ENCODE measurements around the gene FBRS. TPM values are rescaled to one million over a fixed set of nuclear protein-coding genes. Genes with fewer than 3 reads are reported as not detected.

The FBRS gene
- total and polyA plus RNA-seq, 2 donors (not counting 1 experiment from before 2014, with no cell fraction given), result 5.5 to 20.8 TPM

DNA sequence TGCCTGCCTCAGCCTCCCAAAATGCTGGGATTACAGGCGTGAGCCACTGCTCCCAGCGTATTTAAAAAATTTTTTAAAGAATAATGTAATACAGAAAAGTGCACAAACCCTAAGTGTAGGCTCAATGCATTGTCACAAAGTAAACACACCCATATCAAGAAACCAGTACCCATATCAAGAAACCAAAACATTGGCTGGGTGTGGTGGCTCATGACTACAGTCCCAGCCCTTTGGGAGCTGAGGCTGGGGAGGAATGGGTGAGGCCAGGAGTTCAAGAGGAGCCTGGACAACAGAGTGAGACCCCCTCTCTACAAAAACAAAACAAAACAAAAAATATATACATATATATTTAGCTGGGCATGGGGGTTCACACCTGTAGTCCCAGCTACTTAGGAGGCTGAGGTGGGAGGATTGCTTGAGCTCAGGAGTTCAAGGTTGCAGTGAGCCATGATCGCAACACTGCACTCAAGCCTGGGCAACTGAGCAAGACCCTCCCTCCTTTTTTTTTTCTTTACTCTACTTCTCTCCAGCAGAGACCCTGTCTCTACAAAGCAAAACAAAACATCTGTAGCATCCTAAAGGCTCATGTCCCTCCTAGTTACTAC, 16.8 kb upstream of the FBRS start:
- H3K9me3 ChIP-seq (ENCODE audit: control insufficient read depth, insufficient read depth, low read depth, low read length), result no peaks in the 10 kb centered on the region
- H4K20me1 ChIP-seq (ENCODE audit: control insufficient read depth, extremely low read depth, insufficient read depth, low read length), result no peaks in the 10 kb centered on the region
- no peak overlapping the region for H3K9ac ChIP-seq (ENCODE audit: insufficient read depth, low read length)
- no peaks in the 10 kb centered on the region for H3K79me2 ChIP-seq (ENCODE audit: control insufficient read depth, insufficient read depth, low read length)
- no peaks in the 10 kb centered on the region for H3K4me1 ChIP-seq (ENCODE audit: control insufficient read depth, extremely low read depth, insufficient read depth, low read length)
- no peak overlapping the region for H3K4me3 ChIP-seq (replicated peaks in 1 of 4; ENCODE audit: control extremely low read depth in 1 of 4, insufficient read depth in 1 of 4, low read depth in 3 of 4, low read length in 4 of 4)
- no peak for TF ChIP-seq EZH2 (IDR thresholded peaks at IDR 0.05; ENCODE audit: low read length, missing control alignments)
- TF ChIP-seq, protein P1, sequence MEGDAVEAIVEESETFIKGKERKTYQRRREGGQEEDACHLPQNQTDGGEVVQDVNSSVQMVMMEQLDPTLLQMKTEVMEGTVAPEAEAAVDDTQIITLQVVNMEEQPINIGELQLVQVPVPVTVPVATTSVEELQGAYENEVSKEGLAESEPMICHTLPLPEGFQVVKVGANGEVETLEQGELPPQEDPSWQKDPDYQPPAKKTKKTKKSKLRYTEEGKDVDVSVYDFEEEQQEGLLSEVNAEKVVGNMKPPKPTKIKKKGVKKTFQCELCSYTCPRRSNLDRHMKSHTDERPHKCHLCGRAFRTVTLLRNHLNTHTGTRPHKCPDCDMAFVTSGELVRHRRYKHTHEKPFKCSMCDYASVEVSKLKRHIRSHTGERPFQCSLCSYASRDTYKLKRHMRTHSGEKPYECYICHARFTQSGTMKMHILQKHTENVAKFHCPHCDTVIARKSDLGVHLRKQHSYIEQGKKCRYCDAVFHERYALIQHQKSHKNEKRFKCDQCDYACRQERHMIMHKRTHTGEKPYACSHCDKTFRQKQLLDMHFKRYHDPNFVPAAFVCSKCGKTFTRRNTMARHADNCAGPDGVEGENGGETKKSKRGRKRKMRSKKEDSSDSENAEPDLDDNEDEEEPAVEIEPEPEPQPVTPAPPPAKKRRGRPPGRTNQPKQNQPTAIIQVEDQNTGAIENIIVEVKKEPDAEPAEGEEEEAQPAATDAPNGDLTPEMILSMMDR (conservative IDR thresholded peaks at IDR 0.05 in 1 of 2, IDR thresholded peaks at IDR 0.05 in 1 of 2; ENCODE audit: low read depth in 1 of 2, low read length in 2 of 2), result no peak
- H2AFZ ChIP-seq (ENCODE audit: low read length), result no peak overlapping the region
- H3K27ac ChIP-seq (ENCODE audit: insufficient read depth, low read length), result no peak overlapping the region
- no peaks in the 10 kb centered on the region for H3K36me3 ChIP-seq (ENCODE audit: control insufficient read depth, insufficient read depth, low read length)
- no peak overlapping the region for H3K4me2 ChIP-seq (ENCODE audit: extremely low read depth, insufficient read depth, low read length)
- peaks cover 2% of the 10 kb centered on the region for H3K27me3 ChIP-seq (ENCODE audit: control insufficient read depth, insufficient read depth, low read length)
- no peak for DNase-seq (ENCODE audit: low read depth in 2 of 2)

DNA sequence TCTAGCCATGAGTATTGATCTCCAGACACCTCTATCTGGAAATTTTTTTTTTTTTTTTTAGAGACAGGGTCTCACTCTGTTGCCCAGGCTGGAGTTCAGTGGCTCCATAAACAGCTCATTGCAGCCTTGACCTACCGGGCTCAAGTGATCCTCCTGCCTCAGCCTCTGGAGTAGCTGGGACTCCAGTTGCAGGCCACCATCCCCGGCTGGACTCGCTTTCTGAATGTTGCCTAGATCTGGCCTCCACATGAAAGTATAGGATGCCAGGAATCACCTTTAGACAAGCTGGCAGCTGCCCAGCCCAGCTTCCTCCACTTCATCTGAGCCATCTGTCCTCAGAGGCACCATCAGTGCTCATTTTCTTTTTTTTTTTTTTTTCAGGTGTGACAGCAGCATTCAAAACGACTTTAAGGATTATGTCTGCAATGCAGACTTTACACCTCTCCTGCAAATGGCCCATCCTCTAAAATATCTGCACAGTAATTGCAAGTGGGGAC, 13.8 kb upstream of the FBRS start:
- H3K9me3 ChIP-seq (ENCODE audit: control insufficient read depth, insufficient read depth, low read depth, low read length), result no peaks in the 10 kb centered on the region
- H3K9ac ChIP-seq (ENCODE audit: insufficient read depth, low read length), result no peak overlapping the region
- no peak overlapping the region for H2AFZ ChIP-seq (ENCODE audit: low read length)
- no peak overlapping the region for H3K4me3 ChIP-seq (replicated peaks in 1 of 4; ENCODE audit: control extremely low read depth in 1 of 4, insufficient read depth in 1 of 4, low read depth in 3 of 4, low read length in 4 of 4)
- H3K4me1 ChIP-seq (ENCODE audit: control insufficient read depth, extremely low read depth, insufficient read depth, low read length), result no peaks in the 10 kb centered on the region
- peaks cover 2% of the 10 kb centered on the region for H3K27me3 ChIP-seq (ENCODE audit: control insufficient read depth, insufficient read depth, low read length)
- no peak overlapping the region for H3K27ac ChIP-seq (ENCODE audit: insufficient read depth, low read length)
- no peak for DNase-seq (ENCODE audit: low read depth in 2 of 2)
- no peak overlapping the region for H3K4me2 ChIP-seq (ENCODE audit: extremely low read depth, insufficient read depth, low read length)
- no peaks in the 10 kb centered on the region for H4K20me1 ChIP-seq (ENCODE audit: control insufficient read depth, extremely low read depth, insufficient read depth, low read length)
- TF ChIP-seq, protein P1 (conservative IDR thresholded peaks at IDR 0.05 in 1 of 2, IDR thresholded peaks at IDR 0.05 in 1 of 2; ENCODE audit: low read depth in 1 of 2, low read length in 2 of 2), result no peak
- no peak for TF ChIP-seq EZH2 (IDR thresholded peaks at IDR 0.05; ENCODE audit: low read length, missing control alignments)
- H3K79me2 ChIP-seq (ENCODE audit: control insufficient read depth, insufficient read depth, low read length), result no peaks in the 10 kb centered on the region
- H3K36me3 ChIP-seq (ENCODE audit: control insufficient read depth, insufficient read depth, low read length), result no peaks in the 10 kb centered on the region

DNA sequence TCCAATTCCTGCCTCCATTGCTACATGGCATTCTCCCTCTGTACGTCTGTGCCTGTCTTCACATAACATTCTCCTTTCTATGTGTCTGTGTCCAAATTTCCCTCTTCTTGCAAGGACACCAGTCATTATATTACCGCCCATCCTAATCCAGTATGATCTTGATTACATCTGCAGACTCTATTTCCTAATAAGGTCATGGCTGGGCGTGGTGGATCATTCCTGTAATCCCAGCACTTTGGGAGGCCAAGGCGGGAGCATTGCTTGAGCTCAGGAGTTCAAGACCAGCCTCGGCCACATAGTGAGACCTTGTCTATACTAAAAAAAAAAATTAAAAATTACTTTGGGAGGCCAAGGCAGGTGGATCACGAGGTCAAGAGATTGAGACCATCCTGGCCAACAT, 12.5 kb upstream of the FBRS start:
- Histone ChIP-seq H3K27me3 (ENCODE audit: control insufficient read depth, insufficient read depth, low read length) (peaks cover 2% of the 10 kb centered on the region), H3K9me3 (ENCODE audit: control insufficient read depth, insufficient read depth, low read depth, low read length) (no peaks in the 10 kb centered on the region), H3K36me3 (ENCODE audit: control insufficient read depth, insufficient read depth, low read length) (no peaks in the 10 kb centered on the region), H3K9ac (ENCODE audit: insufficient read depth, low read length) (no peak overlapping the region), H3K4me3 (replicated peaks in 1 of 4; ENCODE audit: control extremely low read depth in 1 of 4, insufficient read depth in 1 of 4, low read depth in 3 of 4, low read length in 4 of 4) (no peak overlapping the region), H2AFZ (ENCODE audit: low read length) (no peak overlapping the region), H3K27ac (ENCODE audit: insufficient read depth, low read length) (no peak overlapping the region), H3K79me2 (ENCODE audit: control insufficient read depth, insufficient read depth, low read length) (no peaks in the 10 kb centered on the region), H3K4me1 (ENCODE audit: control insufficient read depth, extremely low read depth, insufficient read depth, low read length) (peaks cover 5% of the 10 kb centered on the region), H4K20me1 (ENCODE audit: control insufficient read depth, extremely low read depth, insufficient read depth, low read length) (no peaks in the 10 kb centered on the region), H3K4me2 (ENCODE audit: extremely low read depth, insufficient read depth, low read length) (no peak overlapping the region)
- TF ChIP-seq EZH2 (IDR thresholded peaks at IDR 0.05; ENCODE audit: low read length, missing control alignments), result no peak
- TF ChIP-seq, protein P1 (conservative IDR thresholded peaks at IDR 0.05 in 1 of 2, IDR thresholded peaks at IDR 0.05 in 1 of 2; ENCODE audit: low read depth in 1 of 2, low read length in 2 of 2), result no peak
- no peak for DNase-seq (ENCODE audit: low read depth in 2 of 2)

All from fibroblast of lung (primary cell).